H1 (cell line): ENCODE results near the gene CD47. TPM values are rescaled to one million over a fixed set of nuclear protein-coding genes. Genes with fewer than 3 reads are reported as not detected.

ENCODE experiments used
- CTCF ChIA-PET: fragments of 300-600 bp; sonication (Branson Sonifier 250); formaldehyde crosslinking; loops from one replicate; lab custom pipeline; 2021; ENCODE audit not compliant: partially characterized antibody; lab: Charles Lee
- POLR2A ChIA-PET: fragments of 300-600 bp; sonication (Branson Sonifier 250); formaldehyde crosslinking; loops from one replicate; lab custom pipeline; 2021; ENCODE audit warnings: inconsistent platforms; ENCODE audit not compliant: partially characterized antibody; lab: Charles Lee
- DNase-seq, 2 experiments: peaks; one replicate each; pipeline versions ENCODE4 v3.0.0 to v3.0.0-alpha.2; 2010 to 2022; ENCODE audit warnings: low spot score in 2 of 2, low read depth in 1 of 2, mixed read lengths in 1 of 2
- FAIRE-seq: peaks from 2 replicates; lab custom pipeline; 2011; peaks lifted over from hg19 to GRCh38; lab: Jason Lieb, UNC
- H2AFZ ChIP-seq: 2 replicates; pipeline ENCODE4 v1.8.1; 2012; ENCODE audit warnings: low read length, inconsistent platforms
- H2AK5ac ChIP-seq: 2 replicates; pipeline ENCODE4 v1.6.1; 2013; ENCODE audit warnings: low read depth, low read length
- H2BK120ac ChIP-seq: replicated peaks from 2 replicates; pipeline ENCODE3; 2013; ENCODE audit warnings: low read depth, low read length, inconsistent platforms
- H2BK12ac ChIP-seq: 2 replicates; pipeline ENCODE4 v1.6.1; 2013; ENCODE audit warnings: low read depth, low read length
- H2BK15ac ChIP-seq: 2 replicates; pipeline ENCODE4 v1.6.1; 2013; ENCODE audit warnings: low read length
- H2BK20ac ChIP-seq: 2 replicates; pipeline ENCODE4 v1.6.1; 2013; ENCODE audit warnings: low read length
- H2BK5ac ChIP-seq: 2 replicates; pipeline ENCODE4 v1.6.1; 2013; ENCODE audit warnings: low read depth, low read length
- H3K14ac ChIP-seq: 2 replicates; pipeline ENCODE4 v1.6.1; 2013; ENCODE audit warnings: inconsistent platforms; ENCODE audit not compliant: insufficient read length
- H3K18ac ChIP-seq: 2 replicates; pipeline ENCODE4 v1.6.1; 2013; ENCODE audit warnings: low read length; ENCODE audit errors: extremely low read depth
- H3K23ac ChIP-seq: 2 replicates; pipeline ENCODE4 v1.6.1; 2013; ENCODE audit warnings: inconsistent platforms; ENCODE audit not compliant: insufficient read length
- H3K23me2 ChIP-seq: 2 replicates; pipeline ENCODE4 v1.6.1; 2013; ENCODE audit warnings: low read depth, low read length
- H3K27ac ChIP-seq: 2 replicates; pipeline ENCODE4 v1.6.1; 2011; ENCODE audit warnings: low read depth, low read length, inconsistent platforms
- H3K27me3 ChIP-seq, 4 experiments: replicated peaks in 1 of 4; 1 replicate in 1 of 4; 2 replicates in 3 of 4; pipeline versions ENCODE4 v1.6.1 to v1.8.1; 2011 to 2013; ENCODE audit warnings: low read length in 3 of 4, mild to moderate bottlenecking in 3 of 4, inconsistent platforms in 2 of 4, mixed read lengths in 2 of 4, moderate library complexity in 1 of 4; ENCODE audit not compliant: control insufficient read depth in 3 of 4, insufficient read depth in 3 of 4; ENCODE audit errors: extremely low read depth in 1 of 4
- H3K36me3 ChIP-seq, 4 experiments: 2 replicates each; pipeline versions ENCODE4 v1.6.1 to v1.8.1; 2011 to 2013; ENCODE audit warnings: mild to moderate bottlenecking in 4 of 4, low read length in 3 of 4, moderate library complexity in 2 of 4, control low read depth in 1 of 4, inconsistent platforms in 1 of 4; ENCODE audit not compliant: insufficient read depth in 4 of 4, control insufficient read depth in 2 of 4
- H3K4ac ChIP-seq: replicated peaks from 2 replicates; pipeline ENCODE3; 2013; ENCODE audit warnings: low read length, low read depth, mixed read lengths, inconsistent platforms; ENCODE audit not compliant: insufficient read length
- H3K4me1 ChIP-seq, 4 experiments: replicated peaks in 1 of 4; 1 replicate in 1 of 4; 2 replicates in 3 of 4; pipeline versions ENCODE4 v1.6.1 to v1.8.1; 2011 to 2013; ENCODE audit warnings: low read length in 3 of 4, inconsistent platforms in 2 of 4, mixed read lengths in 1 of 4; ENCODE audit not compliant: insufficient read depth in 4 of 4, control insufficient read depth in 3 of 4
- H3K4me2 ChIP-seq, 2 experiments: 2 replicates each; pipeline versions ENCODE4 v1.6.1 to v1.8.1; 2011 to 2013; ENCODE audit warnings: low read depth in 2 of 2, low read length in 2 of 2, control low read depth in 1 of 2, inconsistent platforms in 1 of 2, mild to moderate bottlenecking in 1 of 2; ENCODE audit not compliant: insufficient read depth in 1 of 2
- H3K4me3 ChIP-seq, 4 experiments: fragments of 200-600, 300-600 bp in 1 of 4; sonication (generic), shearing (Covaris generic), sonication (Bioruptor Twin) in 1 of 4; 2 replicates each; pipeline versions ENCODE4 v1.5.1 to v1.8.1; 2011 to 2016; ENCODE audit warnings: low read length in 4 of 4, low read depth in 3 of 4, control low read depth in 2 of 4, inconsistent platforms in 2 of 4, mild to moderate bottlenecking in 2 of 4, mixed read lengths in 1 of 4, moderate library complexity in 1 of 4; ENCODE audit not compliant: insufficient read depth in 2 of 4; ENCODE audit errors: extremely low read depth in 1 of 4
- H3K56ac ChIP-seq: replicated peaks from 2 replicates; pipeline ENCODE3; 2013; ENCODE audit warnings: low read depth, mild to moderate bottlenecking, mixed read lengths, low read length, inconsistent platforms; ENCODE audit not compliant: insufficient read length
- H3K79me1 ChIP-seq: 2 replicates; pipeline ENCODE4 v1.6.1; 2013; ENCODE audit warnings: low read depth, low read length, control low read depth
- H3K79me2 ChIP-seq, 2 experiments: 2 replicates each; pipeline versions ENCODE4 v1.6.1 to v1.8.1; 2012 to 2013; ENCODE audit warnings: low read length in 2 of 2, mild to moderate bottlenecking in 2 of 2, inconsistent platforms in 1 of 2; ENCODE audit not compliant: insufficient read depth in 2 of 2, control insufficient read depth in 1 of 2
- H3K9ac ChIP-seq, 4 experiments: replicated peaks in 1 of 4; 1 replicate in 1 of 4; 2 replicates in 3 of 4; pipeline versions ENCODE4 v1.6.1 to v1.8.1; 2011 to 2013; ENCODE audit warnings: low read depth in 3 of 4, low read length in 3 of 4, control low read depth in 2 of 4, mild to moderate bottlenecking in 2 of 4, moderate library complexity in 2 of 4, inconsistent platforms in 1 of 4; ENCODE audit errors: extremely low read depth in 1 of 4
- H3K9me3 ChIP-seq, 2 experiments: 2 replicates each; pipeline versions ENCODE4 v1.6.1 to v1.8.1; 2012 to 2013; ENCODE audit warnings: mild to moderate bottlenecking in 2 of 2, moderate library complexity in 2 of 2, control low read depth in 1 of 2, inconsistent platforms in 1 of 2, low read depth in 1 of 2, low read length in 1 of 2, mixed read lengths in 1 of 2; ENCODE audit not compliant: insufficient read depth in 2 of 2
- H4K20me1 ChIP-seq, 2 experiments: replicated peaks in 1 of 2; 2 replicates each; pipeline versions ENCODE3 to v1.8.1; 2011 to 2013; ENCODE audit warnings: inconsistent platforms in 2 of 2, low read length in 2 of 2, mild to moderate bottlenecking in 1 of 2; ENCODE audit not compliant: insufficient read depth in 2 of 2, control insufficient read depth in 1 of 2
- H4K5ac ChIP-seq: 2 replicates; pipeline ENCODE4 v1.6.1; 2013; ENCODE audit warnings: low read length, low read depth, mixed read lengths, inconsistent platforms; ENCODE audit not compliant: insufficient read length
- H4K8ac ChIP-seq: 2 replicates; pipeline ENCODE4 v1.8.0; 2013; ENCODE audit warnings: mild to moderate bottlenecking, moderate library complexity, low read length, inconsistent platforms; ENCODE audit not compliant: insufficient read depth; ENCODE audit errors: extremely low read depth
- H4K91ac ChIP-seq: replicated peaks from 2 replicates; pipeline ENCODE3; 2013; ENCODE audit warnings: low read length, mixed read lengths, inconsistent platforms; ENCODE audit not compliant: insufficient read length
- CHD1 ChIP-seq: IDR thresholded peaks from 2 replicates; pipeline ENCODE4 v1.6.1; 2012; ENCODE audit warnings: low read depth, low read length, improper control_type of control experiment
- CTBP2 ChIP-seq: IDR thresholded peaks from 2 replicates; pipeline ENCODE4 v1.7.0; 2011; ENCODE audit warnings: borderline replicate concordance, mild to moderate bottlenecking, moderate library complexity, mixed read lengths, low read length; ENCODE audit not compliant: insufficient read depth, insufficient read length
- E2F6 ChIP-seq: IDR thresholded peaks from 2 replicates; pipeline ENCODE4 v1.6.1; 2012; ENCODE audit warnings: inconsistent platforms
- EGR1 ChIP-seq: IDR thresholded peaks from 2 replicates; pipeline ENCODE4 v1.6.1; 2011; ENCODE audit warnings: low read depth, low read length, borderline replicate concordance
- GTF2F1 ChIP-seq: IDR thresholded peaks from 2 replicates; pipeline ENCODE4 v1.6.1; 2012; ENCODE audit warnings: low read depth, low read length, improper control_type of control experiment, borderline replicate concordance
- POLR2A ChIP-seq, 2 experiments: IDR thresholded peaks; 1 replicate in 1 of 2; 2 replicates in 1 of 2; pipeline ENCODE4 v1.6.1; 2011; ENCODE audit warnings: low read depth in 2 of 2, low read length in 2 of 2, mild to moderate bottlenecking in 2 of 2; ENCODE audit errors: control extremely low read depth in 1 of 2
- POU5F1 ChIP-seq: IDR thresholded peaks from 2 replicates; pipeline ENCODE4 v1.6.1; 2011; ENCODE audit warnings: low read depth, mild to moderate bottlenecking, low read length, moderate library complexity
- RNF2 ChIP-seq: fragments of 200-900, 300-1000 bp; sonication (generic); IDR thresholded peaks from 2 replicates; pipeline ENCODE4 v1.7.1; 2016; ENCODE audit warnings: borderline replicate concordance, low read depth, mild to moderate bottlenecking, antibody characterized with exemption, low read length; ENCODE audit not compliant: poor library complexity, severe bottlenecking; ENCODE audit errors: missing control alignments
- SAP30 ChIP-seq: fragments of 300-600 bp; sonication (generic); IDR thresholded peaks from 2 replicates; pipeline ENCODE4 v1.7.1; 2012; ENCODE audit warnings: low read length, moderate library complexity, mild to moderate bottlenecking, inconsistent platforms; ENCODE audit not compliant: insufficient read depth, insufficient replicate concordance
- SIRT6 ChIP-seq: IDR thresholded peaks from one replicate; pipeline ENCODE4 v1.7.1; 2012; ENCODE audit warnings: low read length, inconsistent platforms
- SIX5 ChIP-seq: IDR thresholded peaks from 2 replicates; pipeline ENCODE4 v1.6.1; 2011; ENCODE audit warnings: mild to moderate bottlenecking, low read depth, low read length
- TBP ChIP-seq: IDR thresholded peaks from 2 replicates; pipeline ENCODE4 v1.6.1; 2011; ENCODE audit warnings: low read depth, low read length, improper control_type of control experiment
- WGBS, 2 experiments: shearing (Covaris generic) in 1 of 2; methylation state at CpG; one replicate each; pipeline versions ENCODE4 v1.1.6 to v1.1.7; 2013 to 2015; ENCODE audit warnings: low lambda C conversion rate in 2 of 2, mixed read lengths in 2 of 2, inconsistent platforms in 1 of 2, low coverage in 1 of 2, missing lambda C conversion rate in 1 of 2; ENCODE audit not compliant: insufficient replicate concordance in 2 of 2, insufficient coverage in 1 of 2, insufficient read length in 1 of 2; ENCODE audit errors: extremely low coverage in 1 of 2, missing lambda C conversion rate in 1 of 2; 5-methylcytosine and 5-hydroxymethylcytosine counted together
- polyA plus RNA-seq, 7 experiments: library from polyadenylated mRNA; depleted of rRNA in 3 of 7; stranded (reverse) in 5 of 7; unstranded in 2 of 7; fragments of >200 nt in 5 of 7; fragments of 200-250 nt in 2 of 7; gene quantifications; 1 replicate in 5 of 7; 2 replicates in 1 of 7; 4 replicates in 1 of 7; pipeline versions ENCODE4 v1.2.1 to v1.2.3, GENCODE V29; 2011 to 2013; ENCODE audit warnings: missing spikeins in 2 of 7, mixed read lengths in 2 of 7
- total RNA-seq: library from RNA; stranded (reverse); fragmentation: NEBNext Ultra II Directional; extraction: Animal tissue kit (Norgen Biotek cat#: 25700); gene quantifications from 2 replicates; pipeline ENCODE4 v1.2.1, GENCODE V29; 2021

CD47 gene
- total and polyA plus RNA-seq, 2 of the 8 experiments (the other 6 are each of a cell fraction or from before 2014, with no cell fraction given) = 14.4 to 19.3 TPM

DNA sequence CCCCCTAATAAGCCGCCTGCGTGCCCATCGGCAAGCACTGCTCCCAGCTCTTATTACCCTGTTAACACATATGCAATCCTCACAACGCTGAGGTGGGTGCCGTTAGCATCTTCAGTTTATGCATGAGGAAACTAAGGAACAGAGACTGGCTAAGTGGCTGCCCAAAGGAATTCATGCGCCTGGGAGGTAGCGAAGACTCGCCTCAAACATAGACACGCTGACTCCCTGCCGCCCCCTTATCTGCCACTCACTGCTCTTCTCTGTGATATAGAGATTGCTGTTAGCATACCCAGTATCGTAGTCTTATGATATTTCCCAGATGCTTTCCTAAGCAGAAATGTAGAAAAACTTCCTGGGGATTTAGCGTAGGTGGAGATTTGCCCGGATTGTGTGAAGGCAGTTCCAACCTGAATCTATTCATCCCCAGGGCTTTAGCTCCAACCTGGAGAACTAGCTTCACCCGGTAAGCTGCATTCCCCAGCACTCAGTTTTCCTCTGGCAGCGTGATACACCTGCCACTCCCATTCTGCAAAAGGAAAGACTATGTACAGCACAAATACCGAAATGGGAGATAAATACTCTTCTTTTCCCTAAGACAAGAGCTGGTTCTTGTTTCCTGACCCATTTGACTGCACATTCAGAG is 23.7 kb upstream of the CD47 start:
- DNase-seq (no peak), FAIRE-seq (no peak)
- Histone ChIP-seq H2BK20ac (no peak overlapping the region), H4K20me1 (no peaks in the 10 kb centered on the region), H3K27me3 (no peaks in the 10 kb centered on the region), H3K27ac (no peak overlapping the region), H3K18ac (no peak overlapping the region), H3K14ac (no peak overlapping the region), H3K4ac (no peak overlapping the region), H2BK120ac (no peak overlapping the region), H3K79me1 (no peaks in the 10 kb centered on the region), H4K91ac (no peak overlapping the region), H4K8ac (no peak overlapping the region; the same call in 1 of the 2 replicates), H3K4me2 (no peak overlapping the region), H3K23ac (no peak overlapping the region), H3K4me3 (no peak overlapping the region), H3K9ac (no peak overlapping the region), H3K4me1 (peaks cover 0 to 5% (median 0%) of the 10 kb centered on the region in 4 experiments; a peak in 1 of 7 replicates), H2BK5ac (no peak overlapping the region), H4K5ac (no peak overlapping the region), H3K79me2 (no peaks in the 10 kb centered on the region), H3K9me3 (no peaks in the 10 kb centered on the region), H2AK5ac (no peak overlapping the region), H3K23me2 (no peaks in the 10 kb centered on the region), H2BK12ac (no peak overlapping the region), H2AFZ (peak overlapping the region; percentile 58), H3K56ac (no peak overlapping the region), H3K36me3 (no peaks in the 10 kb centered on the region), H2BK15ac (no peak overlapping the region)
- 81% methylated on average over 16 of the region's 16 CpGs; no CpG with 5 or more reads in 1 of the 2 experiments for WGBS, 2 experiments
- CTCF ChIA-PET = interaction anchor here (0.9 to 1.0 kb wide), 2 partner anchors 18 to 37 kb away, joined by 3 to 4 read pairs; no protein-coding TSS in a partner anchor
- no peak for TF ChIP-seq RNF2
- TF ChIP-seq EGR1 = no peak
- no peak for TF ChIP-seq POU5F1
- no peak for TF ChIP-seq SIRT6
- TF ChIP-seq GTF2F1 = no peak
- no peak for TF ChIP-seq CHD1
- TF ChIP-seq CTBP2 = no peak
- no peak for TF ChIP-seq POLR2A (IDR thresholded peaks at IDR 0.05; ENCODE audit: control extremely low read depth in 1 of 2, low read depth in 2 of 2, low read length in 2 of 2)
- TF ChIP-seq TBP = no peak
- no peak for TF ChIP-seq SAP30
- TF ChIP-seq SIX5 = no peak
- no peak for TF ChIP-seq E2F6
- POLR2A ChIA-PET = no interaction called here
